Activated T-cell treated with anti-CD3 and anti-CD28 coated beads for 48 hours (primary cell): ENCODE measurements around the gene TOP3A.
A peak's percentile ranks its signal among the peaks of the same experiment; 100 is the strongest.

Experiments used
- DNase-seq: peaks from one replicate; pipeline ENCODE4 v3.0.0-alpha.2; 2020; ENCODE audit warnings: low read depth

Gene TOP3A

DNA sequence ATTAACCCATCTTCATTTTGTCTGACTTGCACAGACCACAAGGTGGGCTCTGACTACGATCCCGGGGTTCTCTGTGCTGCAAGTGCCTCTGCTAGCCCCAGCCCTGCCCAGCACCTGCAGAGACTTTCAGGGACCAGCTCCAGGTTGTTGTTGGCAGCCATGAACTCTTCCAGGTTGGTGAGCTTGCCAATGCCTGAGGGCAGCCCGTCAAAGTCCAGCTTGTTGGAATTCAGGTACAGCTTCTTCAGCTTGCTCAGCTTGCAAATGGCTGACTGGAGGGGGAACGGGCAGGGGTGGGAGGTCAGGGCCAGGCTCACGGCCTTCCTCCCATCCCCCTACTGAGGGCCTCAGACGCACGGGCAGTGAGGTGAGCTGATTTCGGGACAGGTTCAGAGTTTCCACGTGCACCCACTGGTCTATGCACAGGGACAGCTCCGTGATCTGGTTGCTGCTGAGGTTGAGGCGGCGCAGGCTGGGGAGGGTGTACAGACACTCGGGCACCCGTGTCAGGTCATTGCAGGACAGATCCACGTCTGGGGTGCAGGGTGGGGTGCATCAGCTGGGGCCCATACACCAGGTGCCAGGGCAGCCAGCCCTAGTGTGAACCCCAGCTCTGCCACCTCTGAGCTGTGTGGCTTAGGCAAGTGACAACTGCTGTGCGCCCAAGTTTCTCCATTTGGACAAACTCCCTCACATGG, 61.5 kb downstream of the TOP3A start:
- no peak for DNase-seq

DNA sequence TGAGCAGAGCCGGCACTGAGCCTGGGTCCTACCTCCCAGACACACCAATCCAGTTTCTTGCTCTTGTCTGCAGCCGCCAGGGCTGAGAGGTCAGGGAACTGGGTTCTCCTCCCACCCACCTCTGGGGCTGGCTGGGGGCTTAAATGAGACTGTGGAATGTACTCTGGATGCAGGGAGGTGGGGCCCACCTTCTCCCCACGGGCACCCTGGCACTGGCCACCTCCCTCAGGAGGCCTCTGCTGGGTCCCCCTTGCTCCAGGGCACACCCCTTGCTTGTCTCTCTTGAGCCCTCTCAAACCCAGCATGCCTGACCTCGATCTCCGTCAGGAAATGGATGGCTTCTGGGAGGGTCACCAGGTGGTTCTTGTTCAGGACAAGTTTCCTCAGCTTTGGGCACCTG, 62.6 kb downstream of the TOP3A start:
- DNase-seq: no peak

DNA sequence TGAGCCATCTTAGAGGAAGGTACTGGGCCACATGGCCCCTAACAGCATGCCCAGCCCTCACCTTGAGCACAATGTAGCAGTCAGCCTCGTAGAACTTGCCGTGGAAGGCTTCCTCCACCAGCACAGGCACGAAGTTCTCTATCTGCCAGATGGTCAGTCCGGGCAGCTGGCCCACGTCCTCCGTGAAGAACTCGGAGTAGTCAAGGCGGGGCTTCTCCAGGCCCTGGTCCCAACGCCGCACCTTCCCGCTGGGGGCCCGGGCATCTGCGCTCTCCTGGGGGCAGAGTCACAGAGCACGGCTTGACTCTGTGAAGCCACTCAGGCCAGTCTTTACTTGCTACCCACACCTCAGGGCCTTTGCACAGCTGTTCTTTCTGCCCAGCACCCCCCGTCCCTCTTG, 63.6 kb downstream of the TOP3A start:
- no peak for DNase-seq

DNA sequence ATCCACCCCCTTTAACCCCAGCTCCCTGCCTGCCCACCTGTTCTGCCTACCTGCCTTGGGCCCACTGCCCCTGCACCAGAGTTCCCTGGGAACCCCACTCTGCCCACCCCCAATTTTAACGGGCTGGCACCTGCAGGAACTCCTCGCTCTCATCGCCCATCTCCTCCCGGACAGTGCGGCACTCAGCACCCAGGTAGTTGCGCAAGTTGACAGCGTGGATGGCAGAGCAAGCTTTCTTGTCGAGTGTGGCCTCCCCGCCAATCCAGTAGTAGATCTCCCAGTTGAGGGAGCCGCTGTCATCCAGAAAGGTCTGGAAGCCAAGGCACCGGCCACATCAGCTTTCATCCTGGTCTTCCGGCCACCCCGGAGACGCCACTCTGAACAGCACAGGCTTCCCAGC, 64.1 kb downstream of the TOP3A start:
- no peak for DNase-seq

DNA sequence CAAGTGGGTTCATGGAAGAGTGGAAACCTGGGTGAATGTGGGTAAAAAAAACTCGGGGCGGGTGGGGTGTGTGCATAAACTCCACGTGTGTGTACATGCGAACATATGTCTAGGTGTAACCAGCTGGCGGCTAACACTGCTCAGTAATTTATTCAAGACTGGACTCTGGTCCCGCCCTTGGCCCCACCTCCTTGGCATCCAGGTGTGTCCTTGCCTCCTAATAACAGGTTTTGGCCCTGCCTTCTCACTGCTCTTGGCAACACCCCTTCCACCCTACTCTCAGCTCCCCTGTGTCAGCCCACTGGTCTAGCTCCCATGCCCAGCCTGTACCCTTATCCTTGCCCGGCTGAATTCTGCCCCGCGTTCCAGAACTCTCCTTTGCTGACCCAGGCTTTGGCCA, 64.5 kb downstream of the TOP3A start:
- DNase-seq: no peak

DNA sequence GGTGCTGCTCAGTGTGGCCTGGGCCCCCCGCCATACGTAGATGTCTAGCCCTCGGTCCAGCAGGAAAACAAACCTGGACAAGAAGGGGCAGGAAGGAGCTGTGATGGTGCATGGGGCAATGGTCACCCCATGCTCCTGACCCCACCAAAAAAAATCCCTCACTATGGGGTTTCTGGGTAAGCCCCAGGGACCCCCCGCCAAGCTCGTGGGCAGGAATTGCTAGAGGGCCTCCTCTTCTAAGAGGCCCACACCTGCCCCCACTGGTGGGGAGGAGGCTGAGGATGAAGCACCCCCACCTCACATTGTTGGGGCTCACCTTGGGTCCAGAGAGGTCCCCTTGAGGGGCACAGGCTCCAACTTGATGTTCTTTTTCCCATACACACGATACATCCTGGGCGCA, 66.0 kb downstream of the TOP3A start:
- no peak for DNase-seq

DNA sequence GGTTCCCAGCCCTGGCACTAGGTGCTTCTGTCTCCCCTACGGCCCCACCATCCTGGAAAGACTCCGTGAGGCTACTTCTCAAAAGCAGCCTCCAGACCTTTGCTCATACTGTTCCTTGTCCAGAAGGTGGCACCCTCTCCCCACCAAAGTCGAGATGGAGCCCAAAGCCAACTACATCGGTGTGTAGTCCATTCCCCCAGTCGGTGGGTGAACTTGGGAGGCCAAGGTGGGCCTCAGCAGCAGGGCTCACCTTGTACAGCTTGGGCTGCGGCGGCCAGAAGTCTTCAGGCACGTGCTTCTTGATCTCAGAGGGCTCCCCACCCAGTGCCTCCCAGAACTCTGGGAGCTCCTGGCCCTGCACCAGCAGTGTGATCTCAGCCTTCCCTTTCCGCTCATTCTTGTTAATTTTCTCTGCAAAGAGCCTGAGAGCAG, 66.5 kb downstream of the TOP3A start:
- peak; percentile 53 for DNase-seq

DNA sequence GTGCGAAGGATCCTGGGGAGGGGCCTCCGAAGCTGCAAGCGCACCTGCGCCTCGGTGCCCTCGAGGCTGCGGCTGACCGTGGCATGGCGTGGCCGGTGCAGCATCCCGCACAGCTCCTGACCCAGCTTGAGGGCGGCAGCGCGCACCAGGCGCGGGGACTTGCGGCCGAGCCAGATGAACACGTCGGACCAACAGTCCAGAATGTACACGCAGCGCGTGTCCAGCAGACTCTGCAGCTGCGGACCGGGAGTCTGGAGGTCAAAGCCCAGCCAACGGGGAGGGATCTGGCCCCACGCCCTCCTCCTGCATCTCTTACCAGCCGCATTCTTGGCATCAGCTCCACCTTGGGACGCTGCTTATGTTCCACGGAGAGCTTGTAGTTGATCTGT, 67.2 kb downstream of the TOP3A start:
- DNase-seq: no peak

DNA sequence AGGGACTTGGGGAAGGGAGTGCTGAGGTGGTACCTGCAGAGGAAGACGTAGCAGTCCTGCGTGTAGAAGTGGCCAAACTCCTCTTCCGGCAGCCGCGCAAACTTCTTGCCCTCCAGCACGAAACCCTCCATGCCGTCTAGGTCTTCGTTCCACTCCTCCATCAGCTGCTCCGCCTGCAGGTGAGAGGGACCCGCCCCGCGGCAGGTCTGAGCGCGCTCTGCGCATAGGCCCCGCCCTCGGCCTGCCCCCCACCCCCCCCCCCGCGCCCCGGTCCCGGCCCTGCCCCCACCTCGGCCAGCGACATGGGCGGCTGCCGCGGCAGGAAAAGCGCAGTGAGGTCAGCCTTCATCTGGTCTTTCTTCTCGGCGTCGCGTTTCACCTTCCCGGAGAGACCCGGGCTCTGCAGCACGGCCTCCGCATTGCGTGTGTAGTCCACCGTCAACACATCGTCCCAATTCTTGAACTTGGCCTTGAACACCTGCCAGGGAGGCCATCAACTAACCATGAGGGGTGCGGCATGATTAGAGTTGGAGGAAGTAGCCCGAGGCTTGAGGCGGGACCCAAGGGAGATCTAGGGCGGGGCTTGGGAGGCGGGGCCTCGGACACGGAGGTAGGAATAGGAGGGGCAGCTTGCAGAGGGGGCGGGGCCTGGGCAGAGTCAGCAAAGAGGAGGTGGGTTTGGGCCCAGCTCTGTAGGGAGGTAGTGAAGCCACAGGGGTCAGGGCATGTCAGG, 67.7 kb downstream of the TOP3A start:
- DNase-seq: peak; percentile 51

DNA sequence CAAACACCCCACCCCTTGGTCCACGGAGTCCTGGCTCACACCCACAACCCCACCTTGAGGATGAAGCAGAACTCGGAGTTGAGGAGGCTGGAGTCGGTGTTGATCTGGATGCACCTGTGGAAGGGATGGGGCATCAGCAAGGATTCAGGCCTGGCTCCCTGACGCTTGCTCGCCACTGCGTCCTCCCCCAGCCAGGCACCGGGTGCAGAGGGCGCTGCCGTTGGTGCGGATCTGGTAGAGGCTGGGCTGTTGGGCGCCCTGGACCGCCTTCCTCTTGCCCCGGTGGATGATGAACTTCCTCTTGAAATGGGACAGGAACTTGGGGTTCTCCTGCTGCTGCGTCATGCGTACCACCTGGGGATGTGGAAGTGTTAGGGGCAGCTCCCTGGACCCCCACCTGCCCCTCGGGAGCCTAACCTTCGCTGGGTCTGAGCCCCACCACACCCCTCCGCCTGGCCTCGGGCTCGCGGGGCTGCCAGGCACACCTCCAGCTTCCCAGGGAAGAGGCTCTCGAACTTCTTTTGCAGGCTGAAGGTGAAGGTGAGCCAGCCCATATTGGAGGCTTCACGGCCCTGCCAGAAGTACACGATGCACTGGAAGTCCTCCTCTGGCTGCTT, 68.6 kb downstream of the TOP3A start:
- no peak for DNase-seq

DNA sequence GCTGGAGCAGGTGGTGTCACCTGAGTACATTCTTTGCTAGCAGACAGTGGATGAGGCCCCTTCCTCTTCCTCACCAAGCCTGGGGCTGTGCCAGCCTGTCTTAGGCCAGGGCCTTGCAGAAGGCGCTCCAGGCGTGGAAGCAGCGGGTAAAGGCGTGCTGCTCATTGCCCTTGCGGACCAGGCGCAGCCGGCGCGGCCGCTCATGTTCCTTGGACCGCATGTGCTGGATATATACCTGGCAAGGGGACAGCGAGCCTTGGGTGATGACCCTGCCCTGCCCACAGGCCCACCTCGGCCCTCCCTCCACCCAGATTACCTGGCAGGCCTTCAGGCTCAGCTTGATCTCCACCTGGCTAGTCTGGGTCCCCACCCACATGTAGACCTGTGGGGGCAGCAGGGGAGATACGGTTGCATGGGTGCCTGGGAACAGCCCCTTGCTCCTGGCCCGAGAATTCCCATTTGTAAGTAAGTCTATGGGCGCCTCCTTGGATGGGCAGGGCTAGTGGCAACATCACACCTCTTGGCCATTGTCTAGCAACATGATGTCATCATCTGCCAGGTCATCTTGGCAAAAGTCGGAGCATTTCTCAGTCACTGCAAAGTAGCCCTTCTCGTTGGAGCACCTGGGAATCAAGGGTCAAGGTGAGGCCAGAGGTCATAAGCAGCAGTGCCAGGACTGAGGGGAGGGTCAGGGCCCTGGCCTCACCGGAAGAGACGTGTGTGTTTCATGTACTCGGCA, 69.6 kb downstream of the TOP3A start:
- no peak for DNase-seq

DNA sequence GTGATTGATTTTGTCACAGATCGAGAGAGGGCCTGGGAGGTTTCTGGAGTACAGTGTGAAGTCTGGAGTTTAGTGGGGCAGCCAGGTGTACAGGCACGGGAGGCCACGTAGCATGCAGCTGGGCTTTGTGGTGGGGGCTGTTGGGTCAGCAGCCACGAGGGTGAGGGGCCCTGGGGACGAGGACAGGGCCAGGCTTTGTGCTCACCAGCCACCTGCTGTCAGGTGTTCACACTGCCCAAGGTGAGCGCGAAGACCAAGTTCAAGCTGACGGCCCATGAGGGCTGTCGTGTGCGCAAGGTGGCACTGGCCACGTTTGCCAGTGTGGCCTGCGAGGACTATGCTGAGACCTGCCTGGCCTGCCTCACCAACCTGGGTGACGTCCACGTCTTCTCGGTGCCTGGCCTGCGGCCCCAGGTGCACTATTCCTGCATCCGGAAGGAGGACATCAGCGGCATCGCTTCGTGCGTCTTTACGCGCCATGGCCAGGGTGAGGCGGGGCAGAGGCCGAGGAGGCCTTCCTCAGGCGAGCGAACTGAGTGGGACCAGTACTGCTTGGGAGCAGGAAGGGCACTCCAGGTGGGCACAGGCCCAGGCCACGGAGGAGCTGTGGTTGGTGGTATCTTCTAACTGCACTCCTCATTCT, 73.4 kb downstream of the TOP3A start:
- DNase-seq: no peak

DNA sequence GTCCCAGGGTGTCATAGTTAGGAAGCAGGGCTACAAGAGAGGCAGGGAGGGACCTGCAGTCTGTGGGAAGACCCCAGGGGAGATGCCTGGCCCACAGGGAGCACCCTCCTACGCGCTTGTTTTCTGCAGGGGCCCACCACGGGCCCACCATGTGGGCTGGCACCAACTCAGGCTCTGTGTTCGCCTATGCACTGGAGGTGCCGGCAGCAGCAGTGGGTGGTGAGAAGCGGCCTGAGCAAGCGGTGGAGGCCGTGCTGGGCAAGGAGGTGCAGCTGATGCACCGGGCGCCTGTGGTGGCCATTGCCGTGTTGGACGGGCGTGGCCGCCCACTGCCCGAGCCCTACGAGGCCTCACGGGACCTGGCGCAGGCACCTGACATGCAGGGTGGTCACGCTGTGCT, 74.3 kb downstream of the TOP3A start:
- no peak for DNase-seq

DNA sequence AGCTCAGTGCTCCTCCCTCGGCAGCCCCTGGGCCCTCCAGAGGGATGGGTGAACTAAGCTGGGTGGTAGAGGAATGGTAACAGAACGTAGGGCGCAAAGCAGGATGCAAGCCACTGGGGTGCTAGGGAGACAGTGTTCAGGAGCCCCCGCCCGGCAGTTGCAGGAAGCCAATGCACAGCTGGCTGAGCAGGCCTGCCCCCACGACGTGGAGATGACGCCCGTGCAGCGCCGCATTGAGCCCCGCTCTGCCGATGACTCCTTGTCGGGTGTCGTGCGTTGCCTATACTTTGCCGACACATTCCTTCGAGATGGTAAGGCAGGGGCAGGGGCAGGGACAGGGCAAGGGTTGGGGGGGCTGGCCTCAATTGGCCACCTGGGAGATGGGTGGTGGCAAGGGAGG, 76.5 kb downstream of the TOP3A start:
- DNase-seq: no peak

DNA sequence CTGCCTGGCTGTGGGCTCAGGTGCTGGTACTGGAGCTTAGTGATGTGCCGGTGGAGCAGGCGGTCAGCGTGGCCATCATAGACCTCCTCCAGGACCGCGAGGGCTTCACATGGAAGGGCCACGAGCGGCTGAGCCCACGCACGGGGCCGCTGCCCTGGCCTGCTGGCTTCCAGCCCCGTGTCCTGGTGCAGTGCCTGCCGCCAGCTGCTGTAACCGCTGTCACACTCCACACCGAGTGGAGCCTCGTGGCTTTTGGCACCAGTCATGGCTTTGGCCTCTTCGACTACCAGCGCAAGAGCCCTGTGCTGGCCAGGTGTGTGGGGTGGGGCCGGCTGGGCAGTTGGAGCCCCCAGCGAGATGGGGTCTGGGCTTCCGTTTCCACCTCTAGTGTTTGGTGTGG, 77.3 kb downstream of the TOP3A start:
- DNase-seq: no peak

DNA sequence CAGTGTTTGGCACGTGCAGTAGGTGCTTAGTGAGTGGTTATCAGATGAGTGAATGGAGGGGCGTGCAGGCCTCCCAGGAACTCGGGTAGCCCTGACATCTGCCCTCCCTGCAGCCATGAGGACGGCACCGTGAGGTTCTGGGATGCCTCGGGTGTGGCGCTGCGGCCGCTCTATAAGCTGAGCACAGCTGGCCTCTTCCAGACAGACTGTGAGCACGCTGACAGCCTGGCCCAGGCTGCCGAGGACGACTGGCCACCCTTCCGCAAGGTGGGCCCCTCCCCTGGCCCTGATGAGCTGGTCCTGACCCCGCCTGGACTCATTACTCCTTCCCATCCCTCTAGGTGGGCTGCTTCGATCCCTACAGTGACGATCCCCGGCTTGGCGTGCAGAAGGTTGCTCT, 78.3 kb downstream of the TOP3A start:
- no peak for DNase-seq

DNA sequence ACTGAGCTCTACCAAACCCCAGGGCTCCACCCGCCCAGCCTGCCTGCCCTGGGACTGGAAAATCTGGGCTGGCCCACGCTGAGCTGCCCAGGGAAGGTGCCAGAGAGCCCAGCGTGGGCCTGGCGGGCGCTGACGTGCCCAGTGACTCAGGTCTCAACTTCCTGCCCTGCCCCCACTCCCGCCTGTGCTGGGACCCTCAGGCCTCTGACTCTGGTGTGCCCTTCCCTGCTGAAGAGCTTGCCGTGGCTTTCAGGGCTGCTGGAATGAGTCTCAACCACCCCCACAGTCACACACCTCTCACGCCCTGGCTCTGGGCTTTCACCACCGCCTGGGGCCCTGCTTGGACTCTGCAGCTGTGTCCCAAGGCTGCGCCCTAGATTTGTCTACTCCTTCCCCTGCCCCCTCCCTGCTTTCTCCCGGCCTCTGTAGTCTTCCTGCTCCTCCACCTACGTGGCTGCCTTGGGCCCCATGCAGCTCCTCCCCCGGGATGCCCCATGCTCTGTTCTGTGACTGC, 79.0 kb downstream of the TOP3A start:
- DNase-seq: peak; percentile 46

DNA sequence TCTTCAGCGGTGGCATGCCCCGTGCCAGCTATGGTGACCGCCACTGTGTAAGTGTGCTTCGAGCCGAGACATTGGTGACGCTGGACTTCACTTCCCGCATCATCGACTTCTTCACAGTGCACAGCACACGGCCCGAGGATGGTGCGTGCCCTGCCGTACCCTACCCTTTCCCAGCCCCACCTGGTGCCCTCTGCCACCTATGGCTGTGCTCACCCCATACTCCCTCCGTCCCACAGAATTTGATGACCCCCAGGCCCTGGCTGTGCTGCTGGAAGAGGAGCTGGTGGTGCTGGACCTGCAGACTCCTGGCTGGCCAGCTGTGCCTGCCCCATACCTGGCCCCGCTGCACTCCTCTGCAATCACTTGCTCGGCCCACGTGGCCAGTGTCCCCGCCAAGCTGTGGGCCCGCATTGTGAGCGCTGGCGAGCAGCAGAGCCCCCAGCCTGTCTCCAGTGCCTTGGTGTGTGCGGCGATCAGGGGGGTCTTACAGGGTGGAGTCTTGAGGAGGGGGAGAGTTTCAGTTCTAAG, 79.9 kb downstream of the TOP3A start:
- no peak for DNase-seq

DNA sequence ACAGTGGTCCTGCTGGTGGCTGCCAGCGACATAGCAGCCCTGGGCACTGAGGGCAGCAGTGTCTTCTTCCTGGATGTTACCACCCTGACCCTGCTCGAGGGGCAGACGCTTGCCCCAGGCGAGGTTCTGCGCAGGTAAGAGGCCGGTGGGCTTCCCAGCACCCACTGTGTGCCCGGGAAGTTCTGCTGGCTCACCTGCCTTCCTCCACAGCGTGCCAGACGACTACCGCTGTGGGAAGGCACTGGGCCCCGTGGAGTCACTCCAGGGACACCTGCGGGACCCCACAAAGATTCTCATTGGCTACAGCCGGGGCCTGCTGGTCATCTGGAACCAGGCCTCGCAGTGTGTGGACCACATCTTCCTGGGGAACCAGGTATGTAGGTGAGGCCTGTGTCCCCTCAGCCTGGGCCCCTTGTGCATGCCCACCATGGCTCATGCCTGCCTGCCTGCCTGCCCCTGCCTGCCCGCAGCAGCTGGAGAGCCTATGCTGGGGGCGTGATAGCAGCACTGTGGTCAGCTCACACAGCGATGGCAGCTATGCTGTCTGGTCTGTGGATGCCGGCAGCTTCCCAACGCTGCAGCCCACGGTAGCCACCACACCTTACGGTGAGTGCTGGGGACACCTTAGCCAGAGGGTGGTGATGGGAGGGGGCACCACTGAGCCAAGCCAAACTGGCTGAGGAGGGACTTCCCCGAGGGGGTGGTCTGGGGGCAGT, 80.8 kb downstream of the TOP3A start:
- no peak for DNase-seq

DNA sequence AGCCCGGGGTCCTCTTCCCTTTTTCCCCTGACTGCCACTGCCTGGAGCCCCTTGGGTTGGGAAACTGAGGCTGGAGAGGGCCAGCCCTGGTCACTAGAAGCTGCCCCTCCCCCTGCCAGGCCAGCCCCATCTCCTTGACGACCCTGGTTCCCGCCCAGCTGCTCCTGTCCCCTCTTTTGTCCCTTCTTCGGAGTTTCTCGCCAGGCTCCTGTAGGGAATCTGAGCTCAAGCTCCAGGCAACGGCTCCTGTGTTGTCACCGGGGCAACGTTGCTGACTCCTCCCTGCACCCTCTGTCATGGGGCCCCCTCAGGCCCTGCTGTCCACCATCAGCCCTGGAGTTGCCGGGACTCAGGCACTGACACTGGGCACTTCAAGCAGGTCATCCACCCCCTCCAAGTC, 83.6 kb downstream of the TOP3A start:
- no peak for DNase-seq
